NCI-H69 (cell line): ENCODE data around the gene ATP7A.
A peak's percentile ranks its signal among the peaks of the same experiment; 100 is the strongest.
"Not testable (repeated sequence)": the region's sequence is repeated elsewhere in the genome, so short reads cannot be mapped to it uniquely, and the experiment has no call there.

Source experiments
- DNase-seq: peaks from one replicate; lab custom pipeline; 2025; lab: John Stamatoyannopoulos, UW

Gene ATP7A

DNA sequence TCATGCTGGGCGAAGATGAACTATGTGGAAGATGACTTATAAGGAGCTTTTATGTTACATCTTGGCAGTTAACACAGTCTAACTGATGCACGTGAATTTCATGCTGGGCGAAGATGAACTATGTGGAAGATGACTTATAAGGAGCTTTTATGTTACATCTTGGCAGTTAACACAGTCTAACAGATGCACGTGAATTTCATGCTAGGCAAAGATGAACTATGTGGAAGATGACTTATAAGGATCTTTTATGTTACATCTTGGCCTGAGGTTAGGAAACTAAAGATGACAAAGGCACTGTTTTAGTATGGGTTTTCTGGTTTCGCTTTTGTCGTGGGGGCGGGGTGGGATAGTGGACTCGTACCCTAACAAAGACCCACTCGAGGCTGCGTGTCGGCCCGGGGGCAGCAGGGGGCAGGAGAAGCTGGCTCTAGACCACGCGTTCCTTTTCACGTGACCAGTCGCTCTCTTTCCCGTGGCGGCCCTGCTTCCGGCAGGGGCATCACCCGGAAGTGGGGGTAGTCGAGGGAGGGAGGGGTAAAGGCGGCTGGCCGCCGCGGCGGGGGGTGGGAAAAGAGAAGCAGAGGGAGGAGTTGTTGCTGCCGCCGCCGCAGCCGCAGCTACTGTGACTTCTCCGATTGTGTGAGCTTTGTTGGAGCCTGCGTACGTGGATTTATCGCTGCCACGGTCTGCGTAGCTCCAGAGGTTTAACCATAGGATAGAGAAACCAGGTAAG is at the start of gene ATP7A:
Gene ATP7A (plus strand): TSS at position 586 of the 733 bp plus-strand sequence. CDS start 60,949 bp downstream, outside the sequence.
- peak; percentile 94 for DNase-seq

DNA sequence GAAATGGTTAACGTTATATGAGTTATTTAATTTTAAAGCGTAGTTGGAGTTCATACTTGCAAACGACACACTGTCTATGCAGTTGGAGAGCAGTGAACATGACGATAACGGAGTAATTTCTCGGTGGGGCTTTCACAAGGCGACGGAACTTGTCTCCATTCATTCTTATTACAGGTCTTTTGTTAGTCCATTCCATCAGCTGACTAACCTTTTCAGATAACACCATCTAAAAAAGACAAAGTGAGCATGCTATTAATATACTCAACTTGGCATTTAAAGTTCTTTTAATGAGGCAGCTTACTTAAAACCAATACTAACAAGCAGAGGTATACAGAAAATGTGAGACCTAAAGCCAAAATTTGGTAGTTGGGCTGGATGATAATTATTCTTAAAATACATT is 35.1 kb upstream of the ATP7A start:
- DNase-seq, result no peak

DNA sequence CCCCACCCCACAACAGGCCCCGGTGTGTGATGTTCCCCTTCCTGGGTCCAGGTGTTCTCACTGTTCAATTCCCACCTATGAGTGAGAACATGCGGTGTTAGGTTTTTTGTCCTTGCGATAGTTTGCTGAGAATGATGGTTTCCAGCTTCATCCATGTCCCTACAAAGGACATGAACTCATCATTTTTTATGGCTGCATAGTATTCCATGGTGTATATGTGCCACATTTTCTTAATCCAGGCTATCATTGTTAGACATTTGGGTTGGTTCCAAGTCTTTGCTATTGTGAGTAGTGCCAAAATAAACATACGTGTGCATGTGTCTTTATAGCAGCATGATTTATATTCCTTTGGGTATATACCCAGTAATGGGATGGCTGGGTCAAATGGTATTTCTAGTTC is 29.1 kb upstream of the ATP7A start:
- DNase-seq, result not testable (repeated sequence)

DNA sequence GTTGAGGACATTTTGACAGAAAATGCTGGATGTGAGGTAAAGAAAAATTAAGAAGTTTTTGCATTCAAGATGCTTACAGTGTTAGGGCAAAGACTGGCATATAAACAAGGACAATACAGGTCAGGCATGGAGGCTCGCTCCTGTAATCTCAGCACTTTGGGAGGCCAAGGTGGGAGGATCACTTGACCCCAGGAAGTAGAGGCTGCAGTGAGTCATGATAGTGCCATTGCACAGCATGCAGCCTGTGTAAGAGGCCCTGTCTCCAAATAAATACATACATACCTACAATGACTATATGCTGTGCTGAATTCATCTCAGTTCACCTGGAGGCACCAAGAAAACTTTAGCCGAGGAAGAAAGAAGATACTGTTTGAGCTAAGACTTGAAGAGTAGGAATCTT is 17.6 kb upstream of the ATP7A start:
- no peak for DNase-seq

DNA sequence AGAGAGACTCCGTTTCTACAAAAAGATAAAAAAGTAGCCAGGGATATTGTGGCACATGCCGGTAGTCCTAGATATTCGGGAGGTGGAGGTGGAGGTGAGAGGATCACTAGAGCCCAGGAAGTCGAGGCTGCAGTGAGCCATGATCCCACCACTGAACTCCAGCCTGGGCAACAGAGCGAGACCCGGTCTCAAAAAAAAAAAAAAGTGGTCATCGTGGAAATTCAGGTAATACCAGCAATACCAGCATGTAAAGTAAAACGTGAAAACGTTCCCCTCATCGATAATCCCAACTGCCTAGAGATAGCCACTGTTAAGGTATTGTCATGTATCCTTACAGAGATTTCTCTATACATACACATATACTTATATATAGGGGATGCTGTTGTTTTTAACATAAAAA is 16.8 kb upstream of the ATP7A start:
- DNase-seq, result no peak

DNA sequence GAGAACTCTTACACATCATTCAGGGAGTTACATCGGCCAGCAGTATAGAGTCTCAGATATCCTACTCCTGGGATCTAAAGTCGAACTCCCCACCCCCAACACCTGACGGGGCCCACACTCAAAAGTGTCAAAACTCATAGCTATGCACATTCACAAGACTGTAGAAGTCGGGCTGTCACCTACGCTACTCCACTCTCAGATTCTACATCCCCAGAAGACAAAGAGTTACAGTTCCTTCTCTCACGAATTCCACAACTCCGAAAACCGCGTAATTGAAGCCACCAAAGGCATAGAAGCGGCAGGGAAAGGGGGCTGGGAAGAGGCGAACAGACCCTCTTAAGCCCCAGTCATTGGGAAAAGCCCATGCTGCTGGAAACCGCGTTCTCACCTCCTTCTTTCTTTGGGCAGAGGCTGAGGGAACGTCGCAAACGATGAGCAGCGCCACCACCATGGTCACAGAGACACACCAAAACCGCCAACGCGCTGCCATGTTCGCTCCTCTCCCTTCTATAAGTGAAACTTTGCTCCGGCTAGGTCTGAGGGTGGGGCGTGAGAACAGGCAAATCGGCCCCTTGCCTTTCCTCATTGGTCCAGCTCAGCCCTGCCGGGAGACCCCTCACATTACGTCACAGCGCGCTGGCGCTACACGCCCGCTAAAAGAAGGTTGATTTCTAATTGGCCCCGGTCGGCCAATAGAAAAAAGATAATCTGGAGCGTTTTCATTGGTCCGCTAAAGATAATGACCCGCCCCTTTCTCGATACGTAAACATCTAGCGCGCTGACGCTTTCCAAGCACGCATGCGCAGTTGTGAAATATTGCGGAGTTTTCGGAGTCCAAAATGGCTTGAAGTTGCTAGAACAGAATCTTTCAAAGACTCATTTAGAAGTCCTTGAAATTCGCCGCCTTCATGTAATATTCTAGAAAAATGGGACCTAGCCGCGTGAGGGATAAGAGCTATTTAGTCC is 15.3 kb upstream of the ATP7A start, which contains the start of gene MAGT1:
Gene MAGT1 (minus strand): TSS at position 515 of the 966 bp plus-strand sequence. CDS start 25 bp downstream, at position 490.
- peak; percentile 97 for DNase-seq

DNA sequence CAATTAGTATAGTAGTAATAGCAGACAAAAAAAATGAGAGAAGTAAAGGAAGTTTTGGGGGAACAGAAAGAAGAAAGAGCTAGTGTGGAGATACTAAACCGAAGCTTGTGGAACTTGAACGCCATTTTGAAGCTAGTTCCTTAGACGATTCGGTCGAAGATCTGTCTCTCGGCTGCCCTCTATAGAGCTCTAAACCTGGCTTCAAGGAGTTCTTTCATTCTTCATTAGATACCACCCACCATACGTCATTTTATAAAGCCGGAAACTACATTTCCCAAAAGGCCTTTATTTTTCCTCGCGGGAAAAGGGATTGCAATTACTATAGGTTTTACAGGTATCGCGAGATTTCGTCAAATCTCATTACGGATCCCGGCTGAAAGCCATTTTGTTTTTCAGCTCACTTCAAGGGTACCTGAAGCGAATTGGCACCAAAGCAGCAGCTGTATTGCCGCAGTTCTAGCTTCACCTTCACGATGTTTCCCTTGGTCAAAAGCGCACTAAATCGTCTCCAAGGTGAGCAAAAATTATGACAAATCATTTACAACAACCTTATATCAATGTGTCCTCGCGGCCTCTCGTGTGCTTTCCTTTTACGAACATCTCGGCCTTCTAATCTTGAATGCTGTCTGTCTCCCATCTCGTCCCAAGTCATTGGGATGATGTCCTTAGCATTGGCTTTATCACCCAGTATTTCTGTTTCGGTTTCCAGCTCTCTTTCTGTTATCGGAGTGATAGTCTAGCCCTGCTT is 11.2 kb upstream of the ATP7A start, which contains the start of gene COX7B:
Gene COX7B (plus strand): TSS at position 388 of the 748 bp plus-strand sequence. CDS start 86 bp downstream, at position 474.
- DNase-seq, result peak; percentile 97

DNA sequence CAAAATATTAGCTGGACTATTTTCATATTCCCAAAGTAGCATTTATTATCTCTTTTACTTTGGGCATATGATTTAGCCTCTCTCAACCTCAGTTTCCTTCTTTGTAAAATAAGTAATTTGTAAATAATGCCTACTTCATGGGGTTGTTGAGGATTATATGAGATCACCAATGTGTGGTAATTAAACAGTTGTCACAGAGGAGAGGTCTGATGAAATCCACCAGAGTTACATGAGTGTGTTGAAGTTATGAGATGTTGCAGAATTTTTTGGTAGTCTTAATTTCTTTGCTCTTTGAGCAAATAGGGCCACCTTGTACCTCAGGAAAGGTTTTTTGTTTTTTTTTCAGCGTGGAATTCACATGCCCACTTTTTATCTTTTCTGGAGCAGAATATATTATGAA is 9.8 kb upstream of the ATP7A start:
- no peak for DNase-seq

DNA sequence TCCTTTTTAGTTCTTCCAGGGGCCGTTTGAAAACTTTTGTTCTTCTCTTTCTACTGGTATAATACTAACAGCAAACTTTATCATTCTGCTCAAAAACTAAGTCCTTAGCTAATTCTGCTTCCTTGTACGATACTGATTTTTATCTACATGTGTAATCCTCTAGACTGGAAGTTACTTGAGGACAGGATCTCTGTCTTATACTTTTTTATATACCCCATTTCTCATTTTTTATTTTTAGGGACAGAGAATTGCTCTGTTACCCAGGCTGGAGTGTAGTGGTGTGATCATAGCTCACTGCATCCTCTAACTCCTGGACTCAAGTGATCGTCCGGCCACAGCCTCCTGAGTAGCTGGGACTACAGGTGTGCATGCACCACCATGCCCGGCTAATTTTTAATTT is 9.0 kb upstream of the ATP7A start:
- DNase-seq, result no peak

DNA sequence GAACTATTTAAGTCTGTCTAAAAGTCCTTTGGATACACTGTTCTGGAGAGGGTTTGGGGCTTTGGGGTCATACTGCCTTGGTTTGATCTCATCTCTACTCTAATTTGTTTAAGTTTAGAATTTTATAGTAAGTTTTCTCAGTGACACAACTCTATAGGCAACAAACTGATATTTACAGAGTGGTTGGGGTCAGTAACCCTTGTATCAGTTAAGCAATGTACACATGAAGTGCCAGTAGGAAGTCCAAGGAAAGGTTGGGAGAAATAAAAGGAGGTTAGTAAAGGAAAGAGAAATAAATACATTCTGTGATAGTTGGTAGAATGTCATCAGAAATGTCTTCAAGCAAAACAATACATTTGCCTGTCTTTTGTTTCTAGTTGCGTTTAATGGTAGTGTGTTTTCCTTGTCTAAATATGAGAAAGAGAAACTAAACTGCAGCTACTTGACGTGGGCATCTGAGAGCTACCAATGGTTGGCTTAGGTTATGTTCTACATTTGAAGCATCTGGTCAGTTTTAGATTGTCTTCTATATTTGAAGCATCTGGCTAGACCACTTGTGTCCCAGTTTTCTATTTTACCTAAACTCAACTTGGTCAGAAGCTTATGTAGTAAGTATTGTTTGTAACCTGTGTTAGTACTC is 6.9 kb downstream of the ATP7A start:
- DNase-seq, result no peak

DNA sequence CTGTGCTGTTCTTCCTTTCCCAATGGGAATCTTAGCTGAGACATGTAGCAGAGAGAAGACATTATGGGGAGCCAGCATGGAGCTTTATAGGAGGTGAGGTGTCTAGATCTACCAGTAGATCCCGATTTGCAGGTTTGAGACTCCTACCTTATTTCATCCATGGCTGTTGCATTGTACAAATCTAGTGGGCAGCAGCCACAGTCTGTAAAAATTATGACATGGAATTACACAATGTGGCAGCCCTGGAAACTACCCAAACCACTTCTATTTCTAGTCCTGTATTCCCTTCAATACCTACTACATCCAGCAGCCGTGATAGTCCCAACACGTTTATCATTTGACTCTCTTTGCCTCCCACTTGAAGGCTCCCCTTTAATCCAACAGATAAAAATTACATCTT is 8.1 kb downstream of the ATP7A start:
- no peak for DNase-seq

DNA sequence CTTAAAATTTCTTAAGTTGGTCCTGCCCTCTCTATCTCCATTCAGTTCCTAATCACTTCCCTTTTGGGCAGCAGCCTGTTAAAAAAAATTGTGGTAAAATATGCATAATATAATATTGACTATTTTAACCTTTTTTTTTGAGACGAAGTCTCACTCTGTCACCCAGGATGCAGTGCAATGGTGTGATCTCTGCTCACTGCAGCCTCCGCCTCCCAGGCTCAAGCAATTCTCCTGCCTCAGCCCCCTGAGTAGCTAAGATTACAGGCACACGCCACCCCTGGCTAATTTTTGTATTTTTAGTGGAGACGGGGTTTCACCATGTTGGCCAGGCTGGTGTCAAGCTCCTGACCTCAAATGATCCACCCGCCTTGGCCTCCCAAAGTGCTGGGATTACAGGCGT is 8.9 kb downstream of the ATP7A start:
- DNase-seq, result not testable (repeated sequence)

DNA sequence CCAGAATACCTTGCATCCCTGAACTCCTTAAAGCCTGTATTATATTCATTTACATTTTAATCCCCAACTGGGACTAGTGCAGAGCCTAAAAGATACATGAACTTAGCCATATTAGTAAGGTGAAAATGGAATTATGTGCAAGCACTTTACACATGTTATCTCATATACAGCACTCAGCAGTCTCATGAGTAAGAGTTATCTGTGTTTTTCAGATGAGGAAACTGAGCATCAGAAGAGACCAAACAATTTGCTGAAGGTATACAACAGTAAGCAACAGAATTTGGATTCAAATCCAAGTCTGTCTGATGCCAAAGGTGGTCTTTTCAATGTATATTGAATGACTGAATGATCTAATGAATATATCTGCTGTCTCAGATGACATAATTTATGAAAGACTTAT is 12.3 kb downstream of the ATP7A start:
- no peak for DNase-seq

DNA sequence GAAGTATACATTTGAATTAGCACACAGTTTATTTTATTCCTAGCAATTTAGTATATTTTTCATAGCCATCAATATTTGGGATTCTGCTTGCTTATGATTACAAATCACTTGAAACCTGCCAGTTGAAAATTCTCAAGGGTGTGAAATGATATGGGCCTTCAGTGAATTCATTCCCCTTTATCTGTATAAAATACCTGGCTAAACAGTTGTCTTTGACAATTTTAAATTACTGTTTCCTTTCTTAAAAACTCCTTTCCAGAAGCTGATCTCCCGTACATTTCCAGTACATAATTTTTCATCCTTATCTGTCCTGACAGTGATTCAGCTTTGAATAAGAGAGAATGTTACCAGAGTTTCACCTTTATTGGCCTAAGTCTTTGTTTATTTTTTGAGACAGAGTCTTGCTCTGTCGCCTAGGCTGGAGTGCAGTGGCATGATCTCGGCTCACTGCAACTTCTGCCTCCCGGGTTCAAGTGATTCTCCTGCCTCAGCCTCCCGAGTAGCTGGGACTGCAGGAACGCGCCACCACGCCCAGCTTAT is 13.9 kb downstream of the ATP7A start:
- no peak for DNase-seq

DNA sequence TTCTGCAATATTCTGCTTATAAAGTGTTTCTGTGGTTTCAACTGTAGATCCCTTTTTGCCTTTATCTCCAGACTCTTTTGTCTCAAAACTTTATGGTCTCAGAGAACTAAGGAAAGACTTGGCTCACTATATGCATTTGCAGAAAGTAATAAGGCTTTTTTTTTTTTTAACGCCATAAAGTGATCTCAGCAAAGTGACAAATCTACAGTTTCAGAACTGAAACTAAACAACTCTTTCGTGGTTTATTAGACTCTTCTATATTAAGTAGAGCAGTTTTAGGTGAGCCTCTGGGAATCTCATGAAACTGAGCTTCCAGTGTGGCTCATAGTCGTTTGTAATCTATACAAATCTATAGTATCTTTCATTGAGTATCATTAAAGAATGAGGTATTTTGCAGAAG is 15.3 kb downstream of the ATP7A start:
- DNase-seq, result no peak

DNA sequence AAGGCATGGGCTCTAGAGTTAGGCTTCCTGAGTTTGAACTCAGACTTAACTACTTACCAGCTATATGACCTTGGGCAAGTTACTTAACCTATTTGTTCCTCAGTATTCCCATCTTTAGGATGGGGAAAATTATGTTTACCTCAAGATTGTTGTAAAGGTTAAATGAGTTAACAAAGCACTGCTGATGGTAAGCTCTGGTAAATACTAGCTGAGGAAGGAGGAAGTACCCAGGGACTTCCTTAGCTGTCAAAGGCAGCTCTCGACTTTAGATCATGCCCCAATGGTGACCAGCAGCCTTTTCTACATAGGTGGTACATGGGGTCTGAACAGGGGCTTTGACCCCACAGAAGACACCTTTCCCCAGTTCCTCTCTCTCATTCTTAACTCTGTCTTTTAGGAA is 20.1 kb downstream of the ATP7A start:
- DNase-seq, result no peak

DNA sequence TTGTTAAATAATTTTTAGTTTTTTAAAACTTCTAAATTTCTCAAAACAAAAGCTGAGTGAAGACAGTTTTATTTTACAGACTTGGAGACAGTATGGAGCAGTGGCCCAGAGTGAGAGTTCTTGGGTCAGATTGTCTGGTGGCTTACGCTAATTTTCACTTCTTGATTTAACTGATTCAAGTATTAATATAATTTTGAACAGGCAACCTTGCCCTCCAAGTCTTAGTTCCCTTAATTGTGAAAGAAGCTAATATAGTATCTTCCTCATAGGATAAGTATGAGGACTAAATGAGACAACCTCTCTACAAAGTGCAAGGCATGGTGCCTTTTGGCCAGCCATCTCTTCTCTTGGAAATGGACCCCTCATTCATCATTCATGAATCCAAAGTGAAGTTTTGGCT is 25.4 kb downstream of the ATP7A start:
- no peak for DNase-seq

DNA sequence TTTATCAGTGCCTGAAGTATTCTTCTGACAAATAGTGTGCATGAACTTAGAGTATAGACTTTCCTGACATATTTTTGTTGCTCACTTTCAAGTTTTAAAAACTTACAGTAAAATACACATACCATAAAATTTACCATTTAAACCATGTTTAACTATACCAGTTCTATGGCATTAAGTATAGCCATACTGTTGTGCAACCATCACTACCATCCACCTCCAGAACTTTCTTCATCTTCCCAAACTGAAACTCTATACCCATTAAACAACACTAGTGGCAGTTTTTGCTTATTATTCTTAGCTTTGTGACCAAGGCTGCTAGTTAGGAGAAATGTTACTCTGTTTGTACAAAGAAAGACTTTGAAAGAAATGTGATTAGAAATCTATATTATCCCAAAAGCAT is 25.8 kb downstream of the ATP7A start:
- no peak for DNase-seq

DNA sequence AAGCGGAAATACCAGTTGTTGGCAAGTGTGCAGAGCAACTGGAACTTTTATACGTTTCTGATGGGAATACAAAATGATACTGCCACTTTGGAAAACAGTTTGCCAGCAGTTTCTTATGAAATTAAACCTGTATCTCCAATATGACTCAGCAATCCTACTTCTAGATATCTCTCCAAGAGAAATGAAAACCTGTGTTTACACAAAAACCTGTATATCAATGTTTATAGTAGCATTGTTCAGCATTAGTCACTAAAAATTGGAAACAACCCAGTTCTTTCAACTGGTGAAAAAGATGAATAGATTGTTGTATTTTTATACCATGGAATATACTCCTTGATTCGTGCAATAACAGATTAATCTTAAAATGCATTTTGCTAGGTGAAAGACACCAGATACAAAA is 26.8 kb downstream of the ATP7A start:
- no peak for DNase-seq

DNA sequence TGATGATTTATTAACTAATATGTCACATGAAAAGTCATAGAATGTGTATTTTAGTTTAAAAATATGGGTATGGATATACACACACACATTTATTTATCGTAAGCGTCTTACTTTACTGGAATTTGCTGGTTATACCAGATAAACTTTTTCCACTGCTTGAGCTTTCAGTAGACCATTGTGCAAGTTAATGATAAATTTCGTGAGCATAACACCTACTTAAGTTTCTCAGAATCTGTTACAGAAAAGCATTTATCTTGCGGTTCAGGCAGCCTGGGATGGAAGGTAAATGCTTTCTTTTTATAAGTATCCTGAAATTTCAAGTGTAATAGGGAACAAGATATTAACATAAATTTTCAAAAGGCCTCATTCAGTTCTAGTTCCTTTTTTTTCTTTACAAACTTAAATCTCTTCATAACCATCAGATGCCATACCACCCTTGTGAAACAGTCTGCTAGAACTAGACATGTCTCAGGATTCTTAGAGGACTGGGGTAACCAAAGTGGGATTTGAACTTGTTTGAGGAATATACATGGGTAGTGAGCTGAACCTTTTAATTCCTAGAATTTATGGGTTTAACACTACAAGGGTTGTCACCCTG is 27.7 kb downstream of the ATP7A start:
- no peak for DNase-seq

DNA sequence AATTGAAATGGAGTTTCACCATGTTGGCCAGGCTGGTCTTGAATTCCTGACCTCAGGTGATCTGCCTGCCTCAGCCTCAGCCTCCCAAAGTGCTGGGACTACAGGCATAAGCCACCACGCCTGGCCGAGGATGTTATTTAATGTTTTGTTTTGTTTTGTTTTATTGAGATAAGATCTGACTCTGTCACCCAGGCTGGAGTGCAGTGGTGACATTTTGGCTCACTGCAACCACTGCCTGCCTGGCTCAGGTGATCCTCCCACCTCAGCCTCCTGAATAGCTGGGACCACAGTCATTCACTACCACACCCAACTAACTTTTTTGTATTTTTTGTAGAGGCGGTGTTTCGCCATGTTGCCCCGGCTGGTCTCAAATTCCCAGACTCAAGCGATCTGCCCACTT is 34.5 kb downstream of the ATP7A start:
- DNase-seq, result not testable (repeated sequence)
